IMR-90 (cell line): Measurements from ENCODE around the gene MAGI2.

Experiments
- CEBPB ChIP-seq: IDR thresholded peaks from 2 replicates; pipeline ENCODE4 v1.6.1; 2012; ENCODE audit warnings: low read depth, low read length, improper control_type of control experiment
- FOS ChIP-seq: fragments of 150-350 bp; IDR thresholded peaks from 2 replicates; pipeline ENCODE4 v1.6.1; 2016; ENCODE audit warnings: low read depth, low read length
- MAZ ChIP-seq: IDR thresholded peaks from 2 replicates; pipeline ENCODE4 v1.6.1; 2012; ENCODE audit warnings: low read depth, mild to moderate bottlenecking, low read length, improper control_type of control experiment, moderate library complexity, borderline replicate concordance
- MXI1 ChIP-seq: IDR thresholded peaks from 2 replicates; pipeline ENCODE4 v1.6.1; 2012; ENCODE audit warnings: low read depth, mild to moderate bottlenecking, low read length, moderate library complexity, borderline replicate concordance
- NFE2L2 ChIP-seq: fragments of 150-350 bp; IDR thresholded peaks from 2 replicates; pipeline ENCODE4 v1.6.1; 2016; ENCODE audit warnings: low read depth, mild to moderate bottlenecking, low read length
- POLR2A ChIP-seq: IDR thresholded peaks from 2 replicates; pipeline ENCODE4 v1.6.1; 2012; ENCODE audit warnings: mild to moderate bottlenecking, low read depth, low read length
- RAD21 ChIP-seq: IDR thresholded peaks from 2 replicates; pipeline ENCODE4 v1.6.1; 2012; ENCODE audit warnings: low read length, improper control_type of control experiment
- RCOR1 ChIP-seq: IDR thresholded peaks from 2 replicates; pipeline ENCODE4 v1.6.1; 2012; ENCODE audit warnings: mild to moderate bottlenecking, low read length, improper control_type of control experiment; ENCODE audit not compliant: insufficient replicate concordance
- RFX5 ChIP-seq: IDR thresholded peaks from 2 replicates; pipeline ENCODE4 v1.8.0; 2012; ENCODE audit warnings: low read depth, mild to moderate bottlenecking, low read length, moderate library complexity
- TF ChIP-seq, protein P1 (sequence below): conservative IDR thresholded peaks from 2 replicates; pipeline ENCODE4 v1.5.1; 2012; ENCODE audit warnings: mild to moderate bottlenecking, low read depth, low read length, improper control_type of control experiment
- TF ChIP-seq, protein P2 (sequence below): fragments of 150-350 bp; IDR thresholded peaks from 2 replicates; pipeline ENCODE4 v1.6.1; 2017; ENCODE audit warnings: mild to moderate bottlenecking, antibody characterized with exemption, low read length, low read depth

DNA sequence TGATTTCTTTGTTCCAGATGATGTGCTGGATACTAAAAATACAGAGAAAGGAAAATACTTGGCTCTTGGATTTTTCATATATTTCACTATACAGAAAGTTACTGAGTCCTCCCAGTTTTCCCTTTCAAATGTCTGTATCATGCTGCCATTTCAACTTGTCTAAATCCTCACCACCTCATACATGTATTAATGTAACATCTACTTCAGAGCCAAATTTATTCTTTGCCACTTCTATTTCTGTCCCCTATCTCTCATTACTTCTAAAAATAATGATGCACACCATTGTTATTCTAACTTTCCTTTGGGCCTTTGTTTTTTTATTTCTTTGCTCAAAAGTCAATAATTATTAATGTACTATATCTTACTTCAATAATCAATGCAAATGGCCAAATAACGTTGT lies 312.2 kb downstream of the MAGI2 start:
- no peak for TF ChIP-seq RFX5
- TF ChIP-seq, protein P1, sequence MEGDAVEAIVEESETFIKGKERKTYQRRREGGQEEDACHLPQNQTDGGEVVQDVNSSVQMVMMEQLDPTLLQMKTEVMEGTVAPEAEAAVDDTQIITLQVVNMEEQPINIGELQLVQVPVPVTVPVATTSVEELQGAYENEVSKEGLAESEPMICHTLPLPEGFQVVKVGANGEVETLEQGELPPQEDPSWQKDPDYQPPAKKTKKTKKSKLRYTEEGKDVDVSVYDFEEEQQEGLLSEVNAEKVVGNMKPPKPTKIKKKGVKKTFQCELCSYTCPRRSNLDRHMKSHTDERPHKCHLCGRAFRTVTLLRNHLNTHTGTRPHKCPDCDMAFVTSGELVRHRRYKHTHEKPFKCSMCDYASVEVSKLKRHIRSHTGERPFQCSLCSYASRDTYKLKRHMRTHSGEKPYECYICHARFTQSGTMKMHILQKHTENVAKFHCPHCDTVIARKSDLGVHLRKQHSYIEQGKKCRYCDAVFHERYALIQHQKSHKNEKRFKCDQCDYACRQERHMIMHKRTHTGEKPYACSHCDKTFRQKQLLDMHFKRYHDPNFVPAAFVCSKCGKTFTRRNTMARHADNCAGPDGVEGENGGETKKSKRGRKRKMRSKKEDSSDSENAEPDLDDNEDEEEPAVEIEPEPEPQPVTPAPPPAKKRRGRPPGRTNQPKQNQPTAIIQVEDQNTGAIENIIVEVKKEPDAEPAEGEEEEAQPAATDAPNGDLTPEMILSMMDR: no peak
- TF ChIP-seq MAZ: no peak
- TF ChIP-seq POLR2A: no peak
- TF ChIP-seq, protein P2, sequence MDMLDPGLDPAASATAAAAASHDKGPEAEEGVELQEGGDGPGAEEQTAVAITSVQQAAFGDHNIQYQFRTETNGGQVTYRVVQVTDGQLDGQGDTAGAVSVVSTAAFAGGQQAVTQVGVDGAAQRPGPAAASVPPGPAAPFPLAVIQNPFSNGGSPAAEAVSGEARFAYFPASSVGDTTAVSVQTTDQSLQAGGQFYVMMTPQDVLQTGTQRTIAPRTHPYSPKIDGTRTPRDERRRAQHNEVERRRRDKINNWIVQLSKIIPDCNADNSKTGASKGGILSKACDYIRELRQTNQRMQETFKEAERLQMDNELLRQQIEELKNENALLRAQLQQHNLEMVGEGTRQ: no peak
- TF ChIP-seq CEBPB: no peak
- TF ChIP-seq RCOR1: no peak
- TF ChIP-seq RAD21: no peak
- TF ChIP-seq FOS: no peak
- TF ChIP-seq MXI1: no peak
- no peak for TF ChIP-seq NFE2L2
